ENCODE measurements around the gene MFN1. TPM values are rescaled to one million over a fixed set of nuclear protein-coding genes. Genes with fewer than 3 reads are reported as not detected.

Gene MFN1
- total and polyA plus RNA-seq, 2 of the 13 experiments (the other 11 are each of a cell fraction or from before 2014, with no cell fraction given): 25.2 to 37.5 TPM

GRCh38 chr3:179323197-179324110, 24.1 kb upstream of the MFN1 start (continued):
- TF ChIP-seq ATM (IDR thresholded peaks at IDR 0.05; ENCODE audit: borderline replicate concordance): no peak
- no peak for TF ChIP-seq ZNF335 (CRISPR knock-in tag; IDR thresholded peaks at IDR 0.05)
- no peak for TF ChIP-seq MATR3 (CRISPR knock-in tag; IDR thresholded peaks at IDR 0.05)
- TF ChIP-seq ATF7-NPFF (CRISPR knock-in tag; IDR thresholded peaks at IDR 0.05; ENCODE audit: low read depth): no peak; the same call in 1 of the 2 replicates
- TF ChIP-seq ZNF331 (CRISPR knock-in tag; IDR thresholded peaks at IDR 0.05): no peak
- TF ChIP-seq CHD2 (IDR thresholded peaks at IDR 0.05; ENCODE audit: low read depth, low read length): no peak
- TF ChIP-seq KMT2A (CRISPR knock-in tag; IDR thresholded peaks at IDR 0.05): peak; percentile 46; the same call in 1 of the 2 replicates
- TF ChIP-seq CREM (IDR thresholded peaks at IDR 0.05): no peak
- TF ChIP-seq CREM (CRISPR knock-in tag; IDR thresholded peaks at IDR 0.05): no peak
- TF ChIP-seq ZBTB38 (CRISPR knock-in tag; IDR thresholded peaks at IDR 0.05): no peak
- no peak for TF ChIP-seq SP2 (CRISPR knock-in tag; IDR thresholded peaks at IDR 0.05)
- TF ChIP-seq E2F1 (CRISPR knock-in tag; IDR thresholded peaks at IDR 0.05): no peak
- no peak for TF ChIP-seq ZNF761 (CRISPR knock-in tag; conservative IDR thresholded peaks at IDR 0.05)
- TF ChIP-seq ZNF24 (IDR thresholded peaks at IDR 0.05): no peak
- no peak for TF ChIP-seq ZNF224 (CRISPR knock-in tag; IDR thresholded peaks at IDR 0.05)
- TF ChIP-seq ZNF263 (CRISPR knock-in tag; IDR thresholded peaks at IDR 0.05): no peak
- peak; percentile 20 for TF ChIP-seq ZNF574 (CRISPR knock-in tag; IDR thresholded peaks at IDR 0.05)
- no peak for TF ChIP-seq ZNF17 (CRISPR knock-in tag; IDR thresholded peaks at IDR 0.05)
- no peak for TF ChIP-seq DDIT3 (CRISPR knock-in tag; IDR thresholded peaks at IDR 0.05)
- TF ChIP-seq E2F5 (CRISPR knock-in tag; conservative IDR thresholded peaks at IDR 0.05): no peak; the same call in 1 of the 2 replicates
- TF ChIP-seq CTCF (CRISPR knock-in tag; IDR thresholded peaks at IDR 0.05): peak; percentile 16; the same call in 1 of the 2 replicates
- TF ChIP-seq NFKBIZ (CRISPR knock-in tag; IDR thresholded peaks at IDR 0.05): no peak
